COLO668 (cell line): Measurements from ENCODE around the gene P4HA1.
"Not testable (repeated sequence)": the region's sequence is repeated elsewhere in the genome, so short reads cannot be mapped to it uniquely, and the experiment has no call there.

Source experiments
- DNase-seq: peaks from one replicate; lab custom pipeline; 2025; ENCODE audit not compliant: unreplicated experiment; lab: John Stamatoyannopoulos, UW

Gene P4HA1

DNA sequence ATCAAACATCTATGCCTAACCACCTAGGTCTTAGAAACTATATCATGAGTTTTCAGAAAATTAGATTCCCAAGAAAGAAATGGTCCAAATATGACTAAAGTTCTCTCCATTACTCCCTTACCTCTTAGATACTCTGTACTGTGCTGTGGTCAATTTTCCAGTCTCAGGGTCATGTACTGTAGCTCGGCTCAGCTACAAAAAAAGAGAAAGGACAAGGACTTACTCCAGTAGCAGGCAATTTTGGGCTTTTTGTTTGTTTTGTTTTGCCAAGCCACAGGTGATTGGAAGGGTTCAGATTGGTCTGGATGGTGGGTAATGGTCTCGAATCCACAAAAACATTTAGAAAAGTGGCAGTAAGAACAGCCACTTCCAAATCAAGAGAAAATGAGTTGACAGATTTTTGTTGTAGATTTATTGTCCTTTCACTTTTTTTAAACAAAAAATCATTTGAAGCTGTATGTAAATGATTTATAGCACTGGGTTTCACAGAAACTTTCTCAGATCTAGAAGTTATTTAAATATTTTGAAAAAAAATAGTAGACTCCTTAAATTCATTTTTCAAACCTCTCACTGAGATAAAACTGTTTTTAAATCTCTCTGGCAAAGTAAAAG is 52.8 kb downstream of the P4HA1 start:
- DNase-seq: no peak

DNA sequence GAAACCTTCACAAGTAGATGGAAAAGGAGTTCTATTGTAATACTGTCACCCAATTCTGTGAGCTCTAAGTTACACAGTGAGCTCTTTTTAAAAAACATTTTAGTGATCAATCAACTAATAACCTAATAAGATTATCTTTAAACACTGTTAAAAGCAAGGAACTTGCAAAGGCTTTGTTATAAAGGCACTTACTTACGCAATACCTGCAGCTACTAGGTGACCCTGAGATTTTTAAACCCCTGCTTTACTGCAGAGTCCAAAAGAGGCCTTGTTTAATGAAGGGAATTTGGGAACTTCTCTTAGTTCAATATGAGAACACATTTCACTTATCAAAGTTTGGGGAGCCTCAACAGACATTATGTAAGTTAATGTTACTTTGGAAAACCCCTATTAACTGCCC is 53.3 kb downstream of the P4HA1 start:
- no peak for DNase-seq

DNA sequence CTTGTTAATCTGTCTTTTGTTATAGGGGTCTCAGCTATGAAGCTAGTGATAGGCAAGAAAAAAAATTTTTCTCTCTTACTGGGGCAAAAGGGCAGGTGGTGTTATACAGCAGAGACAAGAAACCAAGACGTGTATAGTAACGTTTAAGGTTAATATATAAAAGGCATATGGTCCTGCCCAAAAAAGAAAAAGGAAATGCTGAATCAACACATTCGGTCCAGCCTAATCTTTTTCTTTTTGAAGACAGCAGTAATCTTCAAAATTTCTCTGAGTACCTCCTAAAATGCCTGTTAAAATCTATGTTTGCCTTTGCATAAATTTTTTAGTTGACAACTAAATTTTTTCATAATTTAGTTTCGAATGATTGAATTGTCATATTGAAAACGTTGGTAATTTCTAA is 54.5 kb downstream of the P4HA1 start:
- no peak for DNase-seq

- no peak for DNase-seq
These were observed 57.0 kb downstream of the P4HA1 start for GRCh38 chr10:73039635-73040034.

DNA sequence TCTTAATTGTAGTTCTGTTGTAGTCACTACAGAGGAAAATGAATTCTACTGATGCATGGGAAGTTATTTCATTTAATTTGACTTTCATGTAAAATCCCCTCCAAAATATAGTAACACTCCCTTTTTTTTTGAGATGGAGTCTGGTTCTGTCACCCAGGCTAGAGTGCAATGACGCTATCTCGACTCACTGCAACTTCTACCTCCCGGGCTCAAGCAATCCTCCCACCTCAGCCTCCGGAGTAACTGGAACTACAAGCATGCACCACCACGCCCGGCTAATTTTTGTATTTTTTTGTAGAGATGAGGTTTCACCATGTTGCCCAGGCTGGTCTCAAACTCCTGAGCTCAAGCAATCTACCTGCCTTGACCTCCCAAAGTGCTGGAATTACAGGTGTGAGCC is 60.4 kb downstream of the P4HA1 start:
- not testable (repeated sequence) for DNase-seq

GRCh38 chr10:73032536-73032935 is 64.1 kb downstream of the P4HA1 start:
- no peak for DNase-seq

- not testable (repeated sequence) for DNase-seq
These were observed 70.0 kb downstream of the P4HA1 start for GRCh38 chr10:73026623-73027022.

GRCh38 chr10:73023455-73024070 is 73.1 kb downstream of the P4HA1 start:
- DNase-seq: not testable (repeated sequence)

GRCh38 chr10:73022961-73023360 is 73.7 kb downstream of the P4HA1 start:
- not testable (repeated sequence) for DNase-seq

GRCh38 chr10:73021538-73022164 is 75.0 kb downstream of the P4HA1 start:
- DNase-seq: not testable (repeated sequence)

GRCh38 chr10:73021050-73021449 is 75.6 kb downstream of the P4HA1 start:
- DNase-seq: no peak

DNA sequence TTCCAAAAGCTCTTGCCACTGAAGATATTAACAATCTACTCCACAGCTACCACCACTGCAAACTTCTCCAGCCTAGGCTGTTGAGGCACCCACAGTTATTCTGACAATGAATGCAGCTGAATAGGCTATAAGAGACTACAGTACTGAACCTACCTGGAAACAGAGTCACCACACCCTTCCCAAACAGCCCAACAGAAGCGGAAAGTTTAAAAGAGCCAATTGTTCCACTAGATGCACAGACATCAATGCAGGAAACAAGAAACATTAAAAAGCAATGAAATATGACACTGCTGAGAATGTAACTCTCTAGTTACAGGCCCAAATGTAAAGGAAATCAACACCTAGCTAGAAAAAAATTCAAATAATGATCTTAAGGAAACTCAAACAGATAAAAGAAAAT is 77.6 kb downstream of the P4HA1 start:
- no peak for DNase-seq

DNA sequence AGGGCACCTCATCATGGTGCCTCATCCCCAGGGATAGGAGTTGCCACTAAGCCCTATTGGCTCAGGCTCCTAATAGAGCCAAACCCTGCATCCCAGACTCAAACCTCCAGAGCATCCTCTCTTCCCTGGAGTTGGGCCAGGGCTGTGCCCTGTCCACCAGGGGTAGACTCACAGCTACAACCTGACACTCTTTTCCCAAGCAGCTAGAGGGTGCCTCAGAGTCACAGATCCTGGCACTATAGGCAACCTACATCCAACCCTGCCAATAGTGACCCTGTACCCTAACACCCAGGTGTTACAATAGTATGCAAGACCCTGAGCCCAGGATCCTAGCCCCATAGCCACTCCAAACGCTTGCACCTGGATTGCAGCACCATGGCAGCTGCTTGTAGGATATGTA is 78.0 kb downstream of the P4HA1 start:
- no peak for DNase-seq

GRCh38 chr10:73017955-73018480 is 78.6 kb downstream of the P4HA1 start:
- DNase-seq: no peak

DNA sequence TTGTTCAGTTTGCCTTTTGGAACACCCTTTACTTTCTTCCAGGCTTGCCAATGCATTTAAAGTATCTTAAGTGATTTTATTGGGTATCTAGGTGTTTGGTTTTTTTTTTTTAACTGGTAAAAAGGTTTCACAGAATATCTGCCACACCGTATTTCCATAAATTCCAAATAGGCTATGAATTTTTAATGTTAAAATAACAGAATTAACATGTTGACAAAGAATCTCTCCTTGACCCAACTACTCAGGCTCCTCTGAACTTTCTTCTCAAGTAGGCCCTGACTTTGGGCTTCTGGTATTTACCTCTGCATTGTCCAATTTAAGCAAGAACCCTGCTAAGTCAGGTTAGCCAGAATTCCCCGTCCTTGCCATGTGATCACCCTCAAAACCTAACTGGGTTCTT is 80.9 kb downstream of the P4HA1 start:
- no peak for DNase-seq

GRCh38 chr10:73003822-73004221 is 92.8 kb downstream of the P4HA1 start:
- DNase-seq: no peak

GRCh38 chr10:73000973-73001372 is 95.7 kb downstream of the P4HA1 start:
- DNase-seq: no peak

DNA sequence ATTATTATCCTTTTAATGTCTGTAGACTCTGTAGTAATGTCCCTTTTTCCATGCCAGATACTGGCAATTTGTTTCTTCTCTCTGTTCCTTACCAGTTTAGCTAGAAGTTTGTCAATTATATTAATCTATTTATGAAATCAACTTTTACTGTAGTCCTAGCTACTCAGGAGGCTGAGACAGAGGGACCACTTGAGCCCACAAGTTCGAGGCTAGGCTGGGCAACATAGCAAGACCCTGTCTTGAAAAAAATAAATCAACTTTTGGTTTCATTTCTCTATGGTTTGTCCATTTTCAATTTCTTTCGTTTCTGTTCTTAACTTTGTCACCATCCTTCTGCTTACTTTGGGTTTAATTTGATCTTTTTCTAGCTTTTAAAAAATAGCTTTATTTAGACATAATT is 99.6 kb downstream of the P4HA1 start:
- no peak for DNase-seq

DNA sequence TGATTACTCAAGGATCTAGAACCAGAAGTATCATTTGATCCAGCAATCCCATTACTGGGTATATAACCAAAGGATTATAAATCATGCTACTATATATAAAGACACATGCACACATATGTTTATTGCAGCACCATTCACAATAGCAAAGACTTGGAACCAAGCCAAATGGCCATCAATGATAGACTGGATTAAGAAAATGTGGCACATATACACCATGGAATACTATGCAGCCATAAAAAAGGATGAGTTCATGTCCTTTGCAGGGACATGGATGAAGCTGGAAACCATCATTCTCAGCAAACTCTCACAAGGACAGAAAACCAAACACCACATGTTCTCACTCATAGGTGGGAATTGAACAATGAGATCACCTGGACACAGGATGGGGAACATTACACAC is 101.2 kb downstream of the P4HA1 start:
- not testable (repeated sequence) for DNase-seq

DNA sequence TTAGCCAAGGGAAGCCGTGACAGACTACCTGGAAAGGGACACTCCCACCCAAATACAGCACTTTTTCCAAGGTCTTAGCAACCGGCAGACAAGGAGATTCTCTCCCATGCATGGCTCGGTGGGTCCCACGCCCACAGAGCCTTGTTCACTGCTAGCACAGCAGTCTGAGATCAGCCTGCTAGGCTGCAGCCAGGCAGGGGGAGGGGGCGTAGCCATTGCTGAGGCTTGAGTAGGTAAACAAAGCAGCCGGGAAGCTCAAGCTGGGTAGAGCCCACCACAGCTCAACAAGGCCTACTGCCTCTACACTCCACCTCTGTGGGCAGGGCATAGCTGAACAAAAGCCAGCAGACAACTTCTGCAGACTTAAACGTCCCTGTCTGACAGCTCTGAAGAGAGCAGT is 106.9 kb downstream of the P4HA1 start:
- DNase-seq: not testable (repeated sequence)

- not testable (repeated sequence) for DNase-seq
These were observed 112.0 kb downstream of the P4HA1 start for GRCh38 chr10:72984618-72985017.

DNA sequence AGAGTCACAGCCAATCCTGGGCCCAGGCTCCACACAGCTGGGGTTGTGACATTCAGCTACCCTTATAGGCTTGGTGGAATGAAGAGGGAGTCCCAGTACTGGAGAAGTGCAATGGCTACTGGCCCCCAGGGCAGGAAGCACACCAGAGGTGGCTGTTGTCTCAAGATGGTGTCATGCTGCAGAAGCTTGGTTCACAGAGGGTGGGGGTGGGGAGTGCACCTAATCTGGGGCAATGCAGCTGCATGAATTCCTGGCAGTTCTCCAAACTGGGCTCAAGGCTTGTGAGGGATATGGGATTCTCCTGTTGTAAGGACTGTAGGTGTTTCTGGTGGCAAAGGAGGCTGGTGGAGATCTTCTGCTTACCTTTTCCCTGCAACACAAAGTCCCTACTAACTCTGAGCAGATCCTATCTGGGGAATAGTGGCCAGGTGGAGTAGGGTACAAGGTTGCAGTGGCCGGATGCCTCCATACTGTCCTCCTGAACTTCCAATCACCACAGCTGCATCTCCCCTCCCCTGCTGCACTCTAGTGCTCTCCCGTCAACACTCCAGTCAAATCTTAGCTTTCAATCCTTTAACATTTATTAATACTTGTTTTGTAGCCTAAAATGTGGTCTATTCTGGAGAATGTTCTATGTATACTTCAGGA is 114.7 kb downstream of the P4HA1 start:
- peak; percentile 10 for DNase-seq
